AG09319 (cell line): ENCODE results near the gene MOGAT1.

Experiments
- DNase-seq: peaks from one replicate; pipeline ENCODE4 v3.0.0-alpha.2; 2010; ENCODE audit warnings: low read depth; ENCODE audit errors: extremely low read depth
- CTCF ChIP-seq: IDR thresholded peaks from 2 replicates; pipeline ENCODE4 v1.5.1; 2011; ENCODE audit warnings: low read depth, mild to moderate bottlenecking, inconsistent platforms, low read length, moderate library complexity

MOGAT1 gene

GRCh38 chr2:222736301-222736700 is 64.8 kb downstream of the MOGAT1 start:
- DNase-seq = no peak
- no peak for TF ChIP-seq CTCF

DNA sequence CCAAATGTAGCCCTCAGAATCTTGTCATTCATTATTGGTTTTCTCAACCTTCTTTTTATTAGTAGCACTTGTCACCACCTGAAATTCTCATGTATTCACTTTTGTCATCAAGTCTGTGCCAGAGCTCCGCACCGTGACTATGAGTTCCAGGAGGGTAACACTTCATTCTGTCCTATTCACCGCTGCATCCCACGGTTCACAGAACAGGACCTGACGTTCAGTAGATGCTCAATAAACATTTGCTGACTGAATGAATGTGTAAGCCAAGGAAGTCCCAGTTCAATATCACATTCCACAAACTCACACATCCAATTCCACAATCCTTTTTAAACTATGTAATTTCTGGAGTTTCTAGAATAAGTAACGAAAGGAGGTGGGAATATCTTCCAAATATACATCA is 65.5 kb downstream of the MOGAT1 start:
- TF ChIP-seq CTCF = no peak
- DNase-seq = no peak

DNA sequence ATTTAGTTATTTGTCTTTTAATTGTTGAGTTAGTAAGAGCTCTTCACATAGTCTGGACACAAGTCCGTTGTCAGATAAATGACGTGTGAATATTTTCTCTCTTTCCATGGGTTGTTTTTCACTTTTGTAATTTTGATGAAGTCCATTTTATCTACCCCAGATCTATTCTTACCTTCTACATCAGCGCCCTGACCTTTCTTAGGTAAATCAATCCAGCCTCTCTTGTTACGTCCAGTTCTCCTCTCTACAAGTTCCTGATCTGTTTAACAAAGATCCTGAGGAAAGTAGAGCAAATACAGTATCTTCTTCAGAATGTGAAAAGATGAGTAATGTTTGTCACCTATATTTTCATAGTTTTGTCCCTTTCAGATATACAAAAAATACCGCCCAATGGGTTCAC is 66.9 kb downstream of the MOGAT1 start:
- no peak for DNase-seq
- no peak for TF ChIP-seq CTCF

DNA sequence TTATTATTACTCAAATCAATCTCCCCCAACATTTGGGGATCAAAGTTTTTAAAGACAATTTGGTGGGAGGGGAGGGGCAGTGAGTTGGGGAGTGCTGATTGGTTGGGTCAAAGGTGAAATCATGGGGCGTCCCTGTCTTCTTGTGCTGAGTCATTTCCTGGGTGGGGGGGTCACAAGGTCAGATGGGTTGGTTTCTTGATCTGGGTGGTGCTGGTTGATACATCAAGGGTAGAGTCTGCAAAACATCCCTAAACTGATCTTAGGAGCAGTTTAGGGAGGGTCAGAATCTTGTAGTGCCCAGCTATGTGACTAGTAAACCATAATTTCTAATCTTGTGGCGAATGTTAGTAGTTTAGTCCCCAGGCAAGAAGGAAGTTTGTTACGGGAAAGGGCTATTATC is 67.4 kb downstream of the MOGAT1 start:
- no peak for DNase-seq

GRCh38 chr2:222739939-222740338 is 68.5 kb downstream of the MOGAT1 start:
- no peak for DNase-seq

More for the DNA sequence above, 67.4 kb downstream of the MOGAT1 start:
- no peak for TF ChIP-seq CTCF

GRCh38 chr2:222743251-222743812 is 71.9 kb downstream of the MOGAT1 start:
- no peak for DNase-seq
- TF ChIP-seq CTCF = no peak

More at GRCh38 chr2:222739939-222740338, 68.5 kb downstream of the MOGAT1 start:
- no peak for TF ChIP-seq CTCF

DNA sequence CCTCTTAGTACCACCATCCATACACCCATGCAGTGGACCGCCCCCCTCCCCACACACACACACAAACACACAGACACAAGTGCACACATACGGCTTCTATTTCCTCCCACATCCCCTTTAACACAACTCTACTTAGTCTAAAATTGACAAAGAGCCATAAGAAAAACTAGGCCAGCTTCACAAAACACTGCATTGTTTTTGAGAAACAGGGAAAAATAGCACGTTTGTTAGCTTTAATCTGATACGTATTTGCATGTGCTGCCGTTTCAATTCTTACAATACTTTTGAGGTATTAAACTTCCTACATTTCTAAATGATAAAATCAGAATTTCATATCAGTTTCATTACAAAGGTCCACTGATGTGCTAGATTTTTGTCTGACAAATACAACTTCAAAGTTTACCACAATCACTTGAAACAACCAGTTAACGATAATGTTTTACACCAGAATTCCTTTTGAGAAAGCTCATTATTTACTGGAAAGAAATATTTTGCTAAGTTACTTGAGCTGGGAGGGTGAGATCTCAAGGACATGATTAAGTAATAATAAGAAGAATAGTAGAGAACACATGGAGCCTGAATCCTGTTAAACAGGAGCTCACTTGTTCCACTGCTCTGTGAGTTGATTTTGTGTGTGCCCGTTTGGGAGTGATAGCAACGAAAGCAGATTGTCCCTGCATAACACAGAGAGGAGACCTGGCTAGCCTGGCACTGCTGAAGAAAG is 74.5 kb downstream of the MOGAT1 start:
- no peak for DNase-seq
- TF ChIP-seq CTCF = no peak
